Endothelial cell of umbilical vein (primary cell): ENCODE measurements around the gene GSN. TPM values are rescaled to one million over a fixed set of nuclear protein-coding genes. Genes with fewer than 3 reads are reported as not detected.

Source experiments
- BruUV-seq: library from RNA; stranded (reverse); fragments of 400-500 nt; replicated peaks from 2 replicates; lab custom pipeline; 2021; lab: Mats Ljungman, UMichigan
- CTCF ChIA-PET: fragments of 300-600, 350-600 bp; sonication (Branson Sonifier 250); formaldehyde crosslinking; loops from one replicate; lab custom pipeline; 2021; ENCODE audit warnings: antibody characterized with exemption, inconsistent platforms; lab: Charles Lee
- POLR2A ChIA-PET: fragments of 300-600, 350-600 bp; sonication (Branson Sonifier 250); formaldehyde crosslinking; loops from one replicate; lab custom pipeline; 2021; ENCODE audit warnings: antibody characterized with exemption, inconsistent platforms; lab: Charles Lee
- DNase-seq: peaks from one replicate; pipeline ENCODE4 v3.0.0-alpha.2; 2011; ENCODE audit warnings: low read depth, low spot score
- FAIRE-seq: peaks from 2 replicates; lab custom pipeline; 2011; peaks lifted over from hg19 to GRCh38; lab: Jason Lieb, UNC
- H2AFZ ChIP-seq: 2 replicates; pipeline ENCODE4 v1.6.0; 2012; ENCODE audit warnings: low read depth, low read length, control low read depth, inconsistent platforms
- H3K27ac ChIP-seq: 2 replicates; pipeline ENCODE4 v1.5.1; 2011; ENCODE audit warnings: low read depth, mild to moderate bottlenecking, control low read depth, low read length, moderate library complexity; ENCODE audit not compliant: insufficient read depth
- H3K27me3 ChIP-seq, 2 experiments: 2 replicates each; pipeline versions ENCODE4 v1.6.0 to v1.6.1; 2011; ENCODE audit warnings: low read length in 2 of 2, mixed read lengths in 1 of 2; ENCODE audit not compliant: control insufficient read depth in 2 of 2, insufficient read depth in 2 of 2
- H3K36me3 ChIP-seq, 2 experiments: 2 replicates in 1 of 2; 3 replicates in 1 of 2; pipeline ENCODE4 v1.5.1; 2011; ENCODE audit warnings: low read length in 2 of 2, mild to moderate bottlenecking in 1 of 2, moderate library complexity in 1 of 2; ENCODE audit not compliant: control insufficient read depth in 2 of 2, insufficient read depth in 2 of 2; ENCODE audit errors: extremely low read depth in 1 of 2
- H3K4me1 ChIP-seq: 3 replicates; pipeline ENCODE4 v1.5.1; 2011; ENCODE audit warnings: mild to moderate bottlenecking, low read length; ENCODE audit not compliant: control insufficient read depth, insufficient read depth; ENCODE audit errors: extremely low read depth
- H3K4me2 ChIP-seq: 2 replicates; pipeline ENCODE4 v1.6.1; 2011; ENCODE audit warnings: low read length, control low read depth, mixed read lengths; ENCODE audit not compliant: insufficient read depth
- H3K4me3 ChIP-seq, 3 experiments: fragments of 200-600 bp in 1 of 3; sonication (generic), shearing (Covaris generic) in 1 of 3; replicated peaks in 1 of 3; 2 replicates each; pipeline ENCODE4 v1.5.1; 2011 to 2016; ENCODE audit warnings: control low read depth in 3 of 3, low read length in 3 of 3, mild to moderate bottlenecking in 2 of 3, inconsistent platforms in 1 of 3, low read depth in 1 of 3, moderate library complexity in 1 of 3; ENCODE audit not compliant: insufficient read depth in 1 of 3
- H3K79me2 ChIP-seq: 2 replicates; pipeline ENCODE4 v1.6.0; 2012; ENCODE audit warnings: low read length, inconsistent platforms; ENCODE audit not compliant: control insufficient read depth, insufficient read depth
- H3K9ac ChIP-seq: replicated peaks from 2 replicates; pipeline ENCODE3; 2011; ENCODE audit warnings: low read length, control low read depth; ENCODE audit not compliant: insufficient read depth; ENCODE audit errors: extremely low read depth
- H3K9me1 ChIP-seq: replicated peaks from 3 replicates; pipeline ENCODE4 v1.6.0; 2011; ENCODE audit warnings: mild to moderate bottlenecking, low read length; ENCODE audit not compliant: control insufficient read depth, insufficient read depth; ENCODE audit errors: extremely low read depth
- H3K9me3 ChIP-seq: replicated peaks from 2 replicates; pipeline ENCODE4 v1.5.1; 2012; ENCODE audit warnings: low read length, inconsistent platforms; ENCODE audit not compliant: control insufficient read depth, insufficient read depth
- H4K20me1 ChIP-seq: replicated peaks from 2 replicates; pipeline ENCODE3; 2011; ENCODE audit warnings: mild to moderate bottlenecking, low read length; ENCODE audit not compliant: control insufficient read depth, insufficient read depth; ENCODE audit errors: extremely low read depth
- EZH2 ChIP-seq: IDR thresholded peaks from 2 replicates; pipeline ENCODE4 v1.6.1; 2012; ENCODE audit warnings: borderline replicate concordance, low read depth, mild to moderate bottlenecking, moderate library complexity, low read length, inconsistent platforms; ENCODE audit not compliant: severe bottlenecking
- FOS ChIP-seq: IDR thresholded peaks from 2 replicates; pipeline ENCODE4 v1.6.1; 2011; ENCODE audit warnings: mild to moderate bottlenecking, low read length, moderate library complexity, borderline replicate concordance; ENCODE audit not compliant: insufficient read depth
- GATA2 ChIP-seq: IDR thresholded peaks from 2 replicates; pipeline ENCODE4 v1.7.0; 2011; ENCODE audit warnings: low read depth, mild to moderate bottlenecking, moderate library complexity, mixed read lengths, low read length; ENCODE audit not compliant: insufficient read length, insufficient read depth
- JUN ChIP-seq: IDR thresholded peaks from 2 replicates; pipeline ENCODE4 v1.6.1; 2011; ENCODE audit warnings: borderline replicate concordance, low read depth; ENCODE audit not compliant: insufficient read length, insufficient read depth
- MYC ChIP-seq: IDR thresholded peaks from one replicate; pipeline ENCODE4 v1.6.1; 2011; ENCODE audit warnings: mild to moderate bottlenecking, low read depth, low read length
- POLR2A ChIP-seq: IDR thresholded peaks from 2 replicates; pipeline ENCODE4 v1.6.1; 2012; ENCODE audit warnings: low read depth, mild to moderate bottlenecking, control low read depth, low read length
- POLR2AphosphoS5 ChIP-seq: IDR thresholded peaks from 2 replicates; pipeline ENCODE4 v1.6.1; 2012; ENCODE audit warnings: low read depth, mild to moderate bottlenecking, control low read depth, low read length, moderate library complexity; ENCODE audit not compliant: insufficient read depth
- dilution Hi-C: fragments of 300-500 bp; cut with MboI; formaldehyde crosslinking; loops from one replicate; pipeline ENCODE4 v1.15.0; 2019; ENCODE audit warnings: low sequenced_read_pairs; ENCODE audit not compliant: extremely low pct_ligation_motif_present
- intact Hi-C: fragments of 100-400 bp; cut with micrococcal nuclease; formaldehyde crosslinking; loops from one replicate; pipeline ENCODE4 v1.10.0; 2022
- polyA plus RNA-seq, 4 experiments: library from polyadenylated mRNA; depleted of rRNA in 3 of 4; stranded (reverse) in 3 of 4; unstranded in 1 of 4; fragments of >200 nt; gene quantifications; 2 replicates each; pipeline versions ENCODE4 v1.2.1 to v1.2.3, GENCODE V29; 2011 to 2012; ENCODE audit warnings: missing spikeins in 1 of 4
- total RNA-seq: library from RNA; stranded (reverse); gene quantifications from 2 replicates; pipeline ENCODE4 v1.2.3, GENCODE V29; 2021
- TF ChIP-seq, protein P1 (sequence below): IDR thresholded peaks from 2 replicates; pipeline ENCODE4 v1.6.1; 2011; ENCODE audit not compliant: insufficient read depth, insufficient read length
- TF ChIP-seq, protein P2 (sequence below), 2 donors: IDR thresholded peaks; 1 replicate in 1 of 2; 2 replicates in 1 of 2; pipeline ENCODE4 v1.5.1; 2011; ENCODE audit warnings: low read length in 2 of 2, mild to moderate bottlenecking in 2 of 2, moderate library complexity in 2 of 2, control low read depth in 1 of 2, inconsistent platforms in 1 of 2, low read depth in 1 of 2; ENCODE audit not compliant: insufficient read depth in 1 of 2; ENCODE audit errors: extremely low read depth in 1 of 2

GSN gene
- total and polyA plus RNA-seq, 2 donors (not counting 3 experiments of a cell fraction or from before 2014, with no cell fraction given) = 130 to 232 TPM

DNA sequence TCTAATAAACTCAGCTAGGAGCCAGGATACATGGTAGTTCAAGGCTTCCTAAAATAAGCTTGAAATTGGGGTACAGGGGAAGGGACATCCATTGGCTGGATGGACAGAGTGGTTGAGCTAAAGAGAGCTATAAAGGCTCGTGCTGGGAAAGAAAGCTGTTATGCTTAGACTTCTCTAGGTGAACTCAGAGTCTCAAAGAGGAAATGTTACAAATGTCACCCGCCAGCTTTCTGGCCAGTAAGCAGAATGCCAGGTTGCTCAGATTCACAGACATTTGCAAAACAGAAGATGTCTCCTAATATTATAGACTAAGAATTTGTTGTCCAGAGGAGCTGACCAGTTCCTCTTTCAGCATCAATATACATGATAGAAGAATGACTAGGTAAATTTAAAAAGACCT lies 71.5 kb downstream of the GSN start:
- CTCF ChIA-PET = interaction anchor here (1.1 to 3.3 kb wide), 5 partner anchors 12 to 61 kb away, joined by 3 to 20 read pairs (median 5); no protein-coding TSS in a partner anchor
- Histone ChIP-seq H4K20me1 (no peaks in the 10 kb centered on the region), H3K9me3 (no peaks in the 10 kb centered on the region), H2AFZ (no peak overlapping the region), H3K9ac (no peak overlapping the region), H3K9me1 (no peaks in the 10 kb centered on the region), H3K4me2 (no peak overlapping the region), H3K36me3 (peaks cover 8 to 17% of the 10 kb centered on the region in 2 experiments), H3K27me3 (no peaks in the 10 kb centered on the region), H3K4me3 (no peak overlapping the region), H3K79me2 (no peaks in the 10 kb centered on the region), H3K4me1 (no peaks in the 10 kb centered on the region), H3K27ac (no peak overlapping the region)
- POLR2A ChIA-PET = no interaction called here
- DNase-seq (no peak), FAIRE-seq (no peak)
- dilution Hi-C loops (no loop called here), intact Hi-C loops (no loop called here)
- no TSS peak for BruUV-seq
- no peak for TF ChIP-seq GATA2
- TF ChIP-seq, protein P1, sequence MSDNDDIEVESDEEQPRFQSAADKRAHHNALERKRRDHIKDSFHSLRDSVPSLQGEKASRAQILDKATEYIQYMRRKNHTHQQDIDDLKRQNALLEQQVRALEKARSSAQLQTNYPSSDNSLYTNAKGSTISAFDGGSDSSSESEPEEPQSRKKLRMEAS = no peak
- no peak for TF ChIP-seq MYC
- no peak for TF ChIP-seq POLR2AphosphoS5
- TF ChIP-seq JUN = no peak
- TF ChIP-seq, protein P2, sequence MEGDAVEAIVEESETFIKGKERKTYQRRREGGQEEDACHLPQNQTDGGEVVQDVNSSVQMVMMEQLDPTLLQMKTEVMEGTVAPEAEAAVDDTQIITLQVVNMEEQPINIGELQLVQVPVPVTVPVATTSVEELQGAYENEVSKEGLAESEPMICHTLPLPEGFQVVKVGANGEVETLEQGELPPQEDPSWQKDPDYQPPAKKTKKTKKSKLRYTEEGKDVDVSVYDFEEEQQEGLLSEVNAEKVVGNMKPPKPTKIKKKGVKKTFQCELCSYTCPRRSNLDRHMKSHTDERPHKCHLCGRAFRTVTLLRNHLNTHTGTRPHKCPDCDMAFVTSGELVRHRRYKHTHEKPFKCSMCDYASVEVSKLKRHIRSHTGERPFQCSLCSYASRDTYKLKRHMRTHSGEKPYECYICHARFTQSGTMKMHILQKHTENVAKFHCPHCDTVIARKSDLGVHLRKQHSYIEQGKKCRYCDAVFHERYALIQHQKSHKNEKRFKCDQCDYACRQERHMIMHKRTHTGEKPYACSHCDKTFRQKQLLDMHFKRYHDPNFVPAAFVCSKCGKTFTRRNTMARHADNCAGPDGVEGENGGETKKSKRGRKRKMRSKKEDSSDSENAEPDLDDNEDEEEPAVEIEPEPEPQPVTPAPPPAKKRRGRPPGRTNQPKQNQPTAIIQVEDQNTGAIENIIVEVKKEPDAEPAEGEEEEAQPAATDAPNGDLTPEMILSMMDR (IDR thresholded peaks at IDR 0.05; ENCODE audit: extremely low read depth in 1 of 2, insufficient read depth in 1 of 2, low read depth in 1 of 2, low read length in 2 of 2) = no peak
- no peak for TF ChIP-seq EZH2
- no peak for TF ChIP-seq FOS
- no peak for TF ChIP-seq POLR2A
